GM12878 (cell line): ENCODE measurements around the gene MLST8. TPM values are rescaled to one million over a fixed set of nuclear protein-coding genes. Genes with fewer than 3 reads are reported as not detected.
A peak's percentile ranks its signal among the peaks of the same experiment; 100 is the strongest.

Source experiments
- ATAC-seq: fragments of 200-7000 bp; cut with Tn5 transposase; 3 replicates; pipeline ENCODE4 v1.9.1; 2020; ENCODE audit warnings: mild to moderate bottlenecking, moderate library complexity
- BruUV-seq: library from RNA; stranded (reverse); fragments of 400-500 nt; replicated peaks from 2 replicates; lab custom pipeline; 2021; lab: Mats Ljungman, UMichigan
- CTCF ChIA-PET: fragments of 300-600 bp; sonication (Branson Sonifier 250); formaldehyde crosslinking; extraction: SDS; loops from one replicate; lab custom pipeline; 2021; ENCODE audit warnings: inconsistent platforms; lab: Yijun Ruan, JAX
- POLR2A ChIA-PET: fragments of 350-600 bp; formaldehyde crosslinking; extraction: SDS; loops from one replicate; lab custom pipeline; 2021; ENCODE audit warnings: inconsistent platforms; lab: Charles Lee
- RAD21 ChIA-PET: fragments of 300-600 bp; sonication (Branson Sonifier 250); formaldehyde crosslinking; loops from one replicate; lab custom pipeline; 2023; ENCODE audit warnings: antibody characterized with exemption; ENCODE audit not compliant: unreplicated experiment; lab: Charles Lee
- SMC1A ChIA-PET: fragments of 300-600 bp; sonication (Branson Sonifier 250); formaldehyde crosslinking; loops from one replicate; lab custom pipeline; 2023; ENCODE audit not compliant: unreplicated experiment, uncharacterized antibody; lab: Charles Lee
- DNase-seq: peaks from one replicate; pipeline ENCODE4 v3.0.0-alpha.2; 2011; ENCODE audit warnings: low read depth, low spot score
- FAIRE-seq: peaks from 3 replicates; lab custom pipeline; 2011; peaks lifted over from hg19 to GRCh38; lab: Jason Lieb, UNC
- H2AFZ ChIP-seq: 2 replicates; pipeline ENCODE4 v1.6.0; 2011; ENCODE audit warnings: low read depth, low read length, control low read depth; ENCODE audit not compliant: control insufficient read depth
- H3K27ac ChIP-seq: 2 replicates; pipeline ENCODE4 v1.5.1; 2011; ENCODE audit warnings: control low read depth; ENCODE audit not compliant: control insufficient read depth, insufficient read depth
- H3K27me3 ChIP-seq, 2 experiments: replicated peaks in 1 of 2; 2 replicates each; pipeline versions ENCODE4 v1.6.0 to v1.6.1; 2011; ENCODE audit warnings: low read length in 1 of 2; ENCODE audit not compliant: control insufficient read depth in 2 of 2, insufficient read depth in 2 of 2
- H3K36me3 ChIP-seq, 2 experiments: 2 replicates each; pipeline ENCODE4 v1.5.1; 2011; ENCODE audit warnings: low read length in 1 of 2; ENCODE audit not compliant: control insufficient read depth in 2 of 2, insufficient read depth in 2 of 2
- H3K4me1 ChIP-seq: 2 replicates; pipeline ENCODE4 v1.6.1; 2011; ENCODE audit warnings: mild to moderate bottlenecking, low read length, moderate library complexity, mixed read lengths; ENCODE audit not compliant: control insufficient read depth, insufficient read depth
- H3K4me2 ChIP-seq: 2 replicates; pipeline ENCODE4 v1.6.0; 2011; ENCODE audit warnings: control low read depth; ENCODE audit not compliant: control insufficient read depth, insufficient read depth
- H3K4me3 ChIP-seq: fragments of 200-600 bp; sonication (generic); 2 replicates; pipeline ENCODE4 v1.5.1; 2016
- H3K79me2 ChIP-seq: 2 replicates; pipeline ENCODE4 v1.6.0; 2011; ENCODE audit warnings: low read length; ENCODE audit not compliant: control insufficient read depth, insufficient read depth
- H3K9ac ChIP-seq: 2 replicates; pipeline ENCODE4 v1.8.0; 2011; ENCODE audit warnings: low read length, control low read depth, mixed read lengths; ENCODE audit not compliant: control insufficient read depth, insufficient read depth
- H3K9me3 ChIP-seq: replicated peaks from 3 replicates; pipeline ENCODE4 v1.5.1; 2011; ENCODE audit warnings: mild to moderate bottlenecking, low read length; ENCODE audit not compliant: control insufficient read depth, insufficient read depth
- H4K20me1 ChIP-seq: 2 replicates; pipeline ENCODE4 v1.6.0; 2011; ENCODE audit not compliant: control insufficient read depth, insufficient read depth
- BACH1 ChIP-seq: fragments of 450-650 bp; IDR thresholded peaks from 2 replicates; pipeline ENCODE4 v1.6.1; 2017; ENCODE audit warnings: mild to moderate bottlenecking, borderline replicate concordance
- BRCA1 ChIP-seq: IDR thresholded peaks from 2 replicates; pipeline ENCODE4 v1.6.1; 2011; ENCODE audit warnings: low read depth, low read length, improper control_type of control experiment
- LARP7 ChIP-seq: fragments of 450-650 bp; IDR thresholded peaks from 2 replicates; pipeline ENCODE4 v1.6.1; 2017; ENCODE audit warnings: mild to moderate bottlenecking
- POLR2A ChIP-seq: IDR thresholded peaks from 2 replicates; pipeline ENCODE4 v1.6.1; 2011; ENCODE audit warnings: low read depth, mild to moderate bottlenecking, low read length
- POLR2AphosphoS5 ChIP-seq: IDR thresholded peaks from 2 replicates; pipeline ENCODE4 v1.6.1; 2011; ENCODE audit warnings: mild to moderate bottlenecking, low read length, inconsistent platforms
- POU2F2 ChIP-seq: IDR thresholded peaks from 3 replicates; pipeline ENCODE4 v1.6.1; 2011; ENCODE audit warnings: low read depth, mild to moderate bottlenecking, low read length, borderline replicate concordance
- RFX5 ChIP-seq: IDR thresholded peaks from 2 replicates; pipeline ENCODE4 v1.6.1; 2011; ENCODE audit warnings: low read depth, low read length, improper control_type of control experiment
- SIN3A ChIP-seq: IDR thresholded peaks from 2 replicates; pipeline ENCODE4 v1.6.1; 2012; ENCODE audit warnings: low read depth, low read length, improper control_type of control experiment
- SRF ChIP-seq, 2 experiments: IDR thresholded peaks; 2 replicates each; pipeline ENCODE4 v1.6.1; 2011; ENCODE audit warnings: low read depth in 2 of 2, low read length in 2 of 2, mild to moderate bottlenecking in 1 of 2, moderate library complexity in 1 of 2
- ZNF24 ChIP-seq: fragments of 450-650 bp; IDR thresholded peaks from 2 replicates; pipeline ENCODE4 v1.6.1; 2017; ENCODE audit warnings: antibody characterized with exemption, mild to moderate bottlenecking
- WGBS: methylation state at CpG from one replicate; pipeline ENCODE4 v1.1.6; 2016; ENCODE audit warnings: low lambda C conversion rate; ENCODE audit not compliant: insufficient replicate concordance, insufficient coverage; ENCODE audit errors: missing lambda C conversion rate; 5-methylcytosine and 5-hydroxymethylcytosine counted together
- in situ Hi-C: fragments of 300-500 bp; cut with MboI; formaldehyde crosslinking; loops from 9 replicates; pipeline ENCODE4 v1.14.3; 2018; ENCODE audit warnings: mixed read lengths
- intact Hi-C: fragments of 100-400 bp; cut with micrococcal nuclease; formaldehyde crosslinking; loops from one replicate; pipeline ENCODE4 v1.14.2; 2022; ENCODE audit not compliant: unreplicated experiment
- polyA plus RNA-seq, 11 experiments: library from polyadenylated mRNA; depleted of rRNA in 4 of 11; unstranded in 6 of 11; stranded (reverse) in 5 of 11; fragments of >200 nt; fragmentation: Nextera tagmentation in 4 of 11; fragmentation: Illumina TruSeq in 1 of 11; extraction: Ambion mirVana in 4 of 11; extraction: Trizol in 1 of 11; gene quantifications; 1 replicate in 1 of 11; 2 replicates in 10 of 11; pipeline versions ENCODE4 v1.2.1 to v1.2.3, GENCODE V29; 2011 to 2016; ENCODE audit warnings: inconsistent platforms in 2 of 11, missing spikeins in 2 of 11, low read depth in 1 of 11
- total RNA-seq, 4 experiments: library from RNA; depleted of rRNA in 3 of 4; stranded (reverse); fragments of >200 nt in 3 of 4; fragmentation: Illumina TruSeq in 1 of 4; extraction: Trizol in 1 of 4; gene quantifications; 2 replicates each; pipeline versions ENCODE4 v1.2.1 to v1.2.3, GENCODE V29; 2013 to 2021
- TF ChIP-seq, protein P1 (sequence below): fragments of 450-650 bp; IDR thresholded peaks from 2 replicates; pipeline ENCODE4 v1.6.1; 2017; ENCODE audit warnings: mild to moderate bottlenecking, moderate library complexity
- TF ChIP-seq, protein P2 (sequence below): fragments of 450-650 bp; IDR thresholded peaks from 2 replicates; pipeline ENCODE4 v1.6.1; 2016; ENCODE audit warnings: mild to moderate bottlenecking
- TF ChIP-seq, protein P3 (sequence below): IDR thresholded peaks from 2 replicates; pipeline ENCODE4 v1.6.1; 2012; ENCODE audit warnings: low read length, inconsistent platforms
- TF ChIP-seq, protein P4 (sequence below): fragments of 450-650 bp; IDR thresholded peaks from 2 replicates; pipeline ENCODE4 v1.6.1; 2016; ENCODE audit warnings: mild to moderate bottlenecking

The MLST8 gene
- total and polyA plus RNA-seq, 10 of the 15 experiments (the other 5 are each of a cell fraction or from before 2014, with no cell fraction given) = 1.0 to 114 (median 64.2) TPM

DNA sequence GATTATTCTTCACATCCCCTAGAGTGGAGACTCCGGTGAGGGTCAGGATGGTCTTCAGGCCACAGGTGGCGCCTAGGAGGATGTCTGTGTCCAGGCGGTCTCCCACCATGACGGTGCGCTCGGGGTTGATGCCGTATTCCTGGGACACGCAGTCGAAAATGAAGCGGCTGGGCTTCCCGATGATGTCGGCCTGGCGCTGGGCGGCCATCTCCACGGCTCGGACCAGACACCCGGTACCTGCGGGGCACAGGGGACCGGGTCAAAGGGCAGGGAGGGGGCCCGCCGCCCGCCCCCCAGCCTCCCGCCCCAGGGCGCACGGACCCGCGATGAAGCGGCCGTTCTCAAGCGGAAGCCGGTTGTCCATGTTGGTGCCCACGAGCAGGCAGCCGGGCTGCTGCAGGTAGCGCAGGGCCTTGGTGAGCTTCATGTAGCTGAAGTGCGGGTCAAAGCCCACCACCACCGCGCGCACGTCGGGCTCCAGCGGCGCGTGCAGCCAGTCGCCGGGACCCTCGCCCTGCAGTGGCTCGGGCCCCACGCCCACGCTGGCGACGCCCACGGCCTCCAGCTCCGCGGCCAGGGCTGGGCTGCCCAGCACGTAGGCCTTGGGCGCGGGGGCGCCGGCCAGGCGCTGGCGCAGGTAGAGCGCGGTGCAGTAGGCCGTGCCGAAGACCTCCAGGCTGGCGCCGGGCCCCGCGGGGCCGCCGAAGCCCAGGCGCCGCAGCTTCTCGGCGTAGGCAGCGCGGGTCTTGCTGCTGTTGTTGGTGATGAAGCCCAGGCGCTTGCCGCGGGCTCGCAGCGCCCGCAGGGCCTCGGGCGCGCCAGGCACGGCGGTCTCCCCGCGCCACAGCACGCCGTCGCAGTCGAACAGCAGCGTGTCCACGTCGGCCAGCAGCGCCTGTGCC is 8.8 kb downstream of the MLST8 start:
- FAIRE-seq (no peak), DNase-seq (no peak), ATAC-seq (no peak)
- Histone ChIP-seq H2AFZ (peak overlapping the region; percentile 76), H3K27me3 (no peaks in the 10 kb centered on the region), H3K36me3 (peaks cover 3 to 6% of the 10 kb centered on the region in 2 experiments; a peak in 3 of 4 replicates), H3K27ac (peak overlapping the region; percentile 65), H3K9ac (peak overlapping the region; percentile 82), H4K20me1 (no peaks in the 10 kb centered on the region), H3K9me3 (no peaks in the 10 kb centered on the region), H3K4me2 (peak overlapping the region; percentile 75; the same call in 1 of the 2 replicates), H3K4me1 (no peaks in the 10 kb centered on the region), H3K79me2 (peaks cover 16% of the 10 kb centered on the region), H3K4me3 (peak overlapping the region; percentile 80)
- ChIA-PET POLR2A (interaction anchor here (0.5 to 1.7 kb wide), 9 partner anchors 8 to 389 kb away, joined by 3 to 11 read pairs (median 5); partner anchors contain the start of genes ECI1, MLST8, NTHL1 and TRAF7), SMC1A (interaction anchor here (0.7 to 1.0 kb wide), 2 partner anchors 9 to 59 kb away, joined by 3 to 4 read pairs; partner anchors contain the start of genes E4F1 and TRAF7), CTCF (interaction anchor here (1.0 to 1.5 kb wide), 2 partner anchors 9 to 19 kb away, joined by 3 to 6 read pairs; partner anchors contain the start of gene MLST8), RAD21 (interaction anchor here (0.8 to 1.3 kb wide), 5 partner anchors 8 to 216 kb away, joined by 3 to 7 read pairs (median 4); partner anchors contain the start of genes ECI1 and TRAF7)
- no TSS peak for BruUV-seq
- in situ Hi-C loops (no loop called here), intact Hi-C loops (no loop called here)
- WGBS = 2% methylated on average over 79 of the region's 98 CpGs
- TF ChIP-seq POU2F2 = no peak
- no peak for TF ChIP-seq RFX5
- TF ChIP-seq, protein P1, sequence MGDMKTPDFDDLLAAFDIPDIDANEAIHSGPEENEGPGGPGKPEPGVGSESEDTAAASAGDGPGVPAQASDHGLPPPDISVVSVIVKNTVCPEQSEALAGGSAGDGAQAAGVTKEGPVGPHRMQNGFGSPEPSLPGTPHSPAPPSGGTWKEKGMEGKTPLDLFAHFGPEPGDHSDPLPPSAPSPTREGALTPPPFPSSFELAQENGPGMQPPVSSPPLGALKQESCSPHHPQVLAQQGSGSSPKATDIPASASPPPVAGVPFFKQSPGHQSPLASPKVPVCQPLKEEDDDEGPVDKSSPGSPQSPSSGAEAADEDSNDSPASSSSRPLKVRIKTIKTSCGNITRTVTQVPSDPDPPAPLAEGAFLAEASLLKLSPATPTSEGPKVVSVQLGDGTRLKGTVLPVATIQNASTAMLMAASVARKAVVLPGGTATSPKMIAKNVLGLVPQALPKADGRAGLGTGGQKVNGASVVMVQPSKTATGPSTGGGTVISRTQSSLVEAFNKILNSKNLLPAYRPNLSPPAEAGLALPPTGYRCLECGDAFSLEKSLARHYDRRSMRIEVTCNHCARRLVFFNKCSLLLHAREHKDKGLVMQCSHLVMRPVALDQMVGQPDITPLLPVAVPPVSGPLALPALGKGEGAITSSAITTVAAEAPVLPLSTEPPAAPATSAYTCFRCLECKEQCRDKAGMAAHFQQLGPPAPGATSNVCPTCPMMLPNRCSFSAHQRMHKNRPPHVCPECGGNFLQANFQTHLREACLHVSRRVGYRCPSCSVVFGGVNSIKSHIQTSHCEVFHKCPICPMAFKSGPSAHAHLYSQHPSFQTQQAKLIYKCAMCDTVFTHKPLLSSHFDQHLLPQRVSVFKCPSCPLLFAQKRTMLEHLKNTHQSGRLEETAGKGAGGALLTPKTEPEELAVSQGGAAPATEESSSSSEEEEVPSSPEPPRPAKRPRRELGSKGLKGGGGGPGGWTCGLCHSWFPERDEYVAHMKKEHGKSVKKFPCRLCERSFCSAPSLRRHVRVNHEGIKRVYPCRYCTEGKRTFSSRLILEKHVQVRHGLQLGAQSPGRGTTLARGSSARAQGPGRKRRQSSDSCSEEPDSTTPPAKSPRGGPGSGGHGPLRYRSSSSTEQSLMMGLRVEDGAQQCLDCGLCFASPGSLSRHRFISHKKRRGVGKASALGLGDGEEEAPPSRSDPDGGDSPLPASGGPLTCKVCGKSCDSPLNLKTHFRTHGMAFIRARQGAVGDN = 0 out of 2 replicates have a peak, but pooled peaks have one; percentile 16
- TF ChIP-seq, protein P2, sequence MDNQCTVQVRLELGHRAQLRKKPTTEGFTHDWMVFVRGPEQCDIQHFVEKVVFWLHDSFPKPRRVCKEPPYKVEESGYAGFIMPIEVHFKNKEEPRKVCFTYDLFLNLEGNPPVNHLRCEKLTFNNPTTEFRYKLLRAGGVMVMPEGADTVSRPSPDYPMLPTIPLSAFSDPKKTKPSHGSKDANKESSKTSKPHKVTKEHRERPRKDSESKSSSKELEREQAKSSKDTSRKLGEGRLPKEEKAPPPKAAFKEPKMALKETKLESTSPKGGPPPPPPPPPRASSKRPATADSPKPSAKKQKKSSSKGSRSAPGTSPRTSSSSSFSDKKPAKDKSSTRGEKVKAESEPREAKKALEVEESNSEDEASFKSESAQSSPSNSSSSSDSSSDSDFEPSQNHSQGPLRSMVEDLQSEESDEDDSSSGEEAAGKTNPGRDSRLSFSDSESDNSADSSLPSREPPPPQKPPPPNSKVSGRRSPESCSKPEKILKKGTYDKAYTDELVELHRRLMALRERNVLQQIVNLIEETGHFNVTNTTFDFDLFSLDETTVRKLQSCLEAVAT = no peak
- TF ChIP-seq, protein P3, sequence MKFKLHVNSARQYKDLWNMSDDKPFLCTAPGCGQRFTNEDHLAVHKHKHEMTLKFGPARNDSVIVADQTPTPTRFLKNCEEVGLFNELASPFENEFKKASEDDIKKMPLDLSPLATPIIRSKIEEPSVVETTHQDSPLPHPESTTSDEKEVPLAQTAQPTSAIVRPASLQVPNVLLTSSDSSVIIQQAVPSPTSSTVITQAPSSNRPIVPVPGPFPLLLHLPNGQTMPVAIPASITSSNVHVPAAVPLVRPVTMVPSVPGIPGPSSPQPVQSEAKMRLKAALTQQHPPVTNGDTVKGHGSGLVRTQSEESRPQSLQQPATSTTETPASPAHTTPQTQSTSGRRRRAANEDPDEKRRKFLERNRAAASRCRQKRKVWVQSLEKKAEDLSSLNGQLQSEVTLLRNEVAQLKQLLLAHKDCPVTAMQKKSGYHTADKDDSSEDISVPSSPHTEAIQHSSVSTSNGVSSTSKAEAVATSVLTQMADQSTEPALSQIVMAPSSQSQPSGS = no peak
- TF ChIP-seq SRF (IDR thresholded peaks at IDR 0.05; ENCODE audit: low read depth in 2 of 2, low read length in 2 of 2) = no peak
- no peak for TF ChIP-seq BRCA1
- no peak for TF ChIP-seq ZNF24
- TF ChIP-seq POLR2AphosphoS5 = no peak
- TF ChIP-seq LARP7 = peak; percentile 79
- no peak for TF ChIP-seq BACH1
- TF ChIP-seq SIN3A = no peak
- peak; percentile 68 for TF ChIP-seq POLR2A
- TF ChIP-seq, protein P4, sequence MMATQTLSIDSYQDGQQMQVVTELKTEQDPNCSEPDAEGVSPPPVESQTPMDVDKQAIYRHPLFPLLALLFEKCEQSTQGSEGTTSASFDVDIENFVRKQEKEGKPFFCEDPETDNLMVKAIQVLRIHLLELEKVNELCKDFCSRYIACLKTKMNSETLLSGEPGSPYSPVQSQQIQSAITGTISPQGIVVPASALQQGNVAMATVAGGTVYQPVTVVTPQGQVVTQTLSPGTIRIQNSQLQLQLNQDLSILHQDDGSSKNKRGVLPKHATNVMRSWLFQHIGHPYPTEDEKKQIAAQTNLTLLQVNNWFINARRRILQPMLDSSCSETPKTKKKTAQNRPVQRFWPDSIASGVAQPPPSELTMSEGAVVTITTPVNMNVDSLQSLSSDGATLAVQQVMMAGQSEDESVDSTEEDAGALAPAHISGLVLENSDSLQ = no peak
